8988T (cell line): Measurements from ENCODE around the gene AMBRA1.
A peak's percentile ranks its signal among the peaks of the same experiment; 100 is the strongest.

Experiments
- DNase-seq: peaks from one replicate; pipeline ENCODE4 v3.0.0; 2011

AMBRA1 gene

GRCh38 chr11:46435679-46436078, 158.1 kb downstream of the AMBRA1 start:
- no peak for DNase-seq

GRCh38 chr11:46431211-46431610, 162.6 kb downstream of the AMBRA1 start:
- no peak for DNase-seq

- no peak for DNase-seq
Measured at GRCh38 chr11:46429717-46430116, 164.1 kb downstream of the AMBRA1 start.

GRCh38 chr11:46427364-46427763, 166.5 kb downstream of the AMBRA1 start:
- DNase-seq = no peak

DNA sequence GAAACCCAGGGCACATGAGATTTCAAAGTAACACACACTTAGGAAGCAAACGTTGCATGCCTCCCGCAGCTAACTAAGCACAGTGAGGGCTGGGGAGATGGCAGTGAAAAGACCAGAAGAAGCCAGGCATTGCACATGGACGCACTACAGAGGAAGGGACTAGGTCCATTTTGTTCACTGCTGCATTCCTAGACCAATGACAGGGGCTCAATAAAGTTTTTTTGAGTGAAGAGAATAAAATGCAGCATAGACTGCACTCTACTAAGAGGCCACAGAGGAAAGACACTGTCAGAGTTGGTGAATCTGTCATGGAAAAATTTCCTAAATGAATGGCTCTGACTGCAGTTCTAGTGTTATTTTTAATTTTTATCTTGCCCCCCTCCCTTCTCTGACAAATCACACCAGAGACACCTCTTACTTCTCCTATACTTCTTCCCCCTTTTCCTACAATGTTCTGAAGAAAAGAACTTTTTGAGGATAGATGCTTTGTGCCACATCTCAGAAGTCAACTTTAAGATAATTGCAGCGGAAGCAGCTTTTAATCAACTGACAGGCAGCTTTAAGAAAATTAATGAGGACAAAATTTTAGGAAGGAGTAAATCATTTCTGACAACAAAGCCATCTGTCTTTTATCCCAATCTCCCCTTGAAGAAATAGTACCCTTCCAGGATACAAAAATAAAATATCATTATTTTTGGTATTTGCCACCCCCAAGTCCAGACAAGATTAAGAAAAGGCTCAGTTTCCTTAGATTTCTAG, 167.4 kb downstream of the AMBRA1 start:
- DNase-seq = no peak

DNA sequence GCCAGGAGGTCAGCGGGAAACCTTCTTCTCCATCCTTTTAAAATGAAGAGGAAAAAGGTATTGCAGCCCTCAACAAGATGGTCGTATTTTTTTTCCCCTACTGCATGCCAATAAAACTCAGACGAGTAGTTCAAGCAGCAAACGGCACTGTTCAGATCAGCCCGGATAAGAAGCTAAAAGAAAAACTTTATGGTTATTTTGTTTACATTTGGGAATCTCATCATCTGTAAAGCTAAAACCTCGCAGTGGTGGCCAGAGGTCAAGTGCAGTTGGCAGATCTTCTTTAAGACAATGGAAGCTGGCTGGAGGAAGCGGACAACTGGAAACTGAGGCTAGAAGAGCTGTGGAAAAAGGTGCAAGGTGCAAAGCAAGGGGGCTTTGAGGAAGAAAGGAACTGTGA, 171.2 kb downstream of the AMBRA1 start:
- no peak for DNase-seq

DNA sequence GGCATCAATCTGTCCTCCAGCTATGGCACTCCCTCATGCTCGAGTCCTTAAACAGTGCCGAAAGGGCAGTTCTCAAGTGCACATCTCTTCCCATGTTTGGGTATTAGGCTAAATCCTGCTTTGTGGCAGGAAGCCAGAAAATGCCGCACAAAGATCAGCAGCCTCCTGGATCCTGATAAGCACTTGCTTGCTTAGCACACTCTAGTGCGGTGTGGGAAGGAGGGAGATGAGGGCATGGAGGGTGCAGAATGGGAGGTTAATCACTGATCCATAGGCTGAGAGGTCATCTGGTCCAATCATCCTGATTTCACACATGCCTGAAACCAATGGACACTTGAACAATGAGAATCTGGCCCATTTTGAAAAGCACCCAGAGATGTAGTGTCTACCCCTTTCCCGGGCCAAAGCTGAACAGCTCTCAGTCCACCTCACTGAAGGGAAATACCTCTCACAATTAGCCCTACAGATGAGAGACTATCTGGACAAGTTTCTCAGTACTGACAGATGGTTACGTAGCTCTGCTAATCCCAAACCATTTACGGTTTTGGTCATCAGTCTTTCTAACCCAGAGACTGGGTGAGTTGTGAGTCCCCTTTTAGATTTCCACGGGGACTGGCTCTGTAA, 172.5 kb downstream of the AMBRA1 start:
- DNase-seq = no peak

GRCh38 chr11:46420513-46420912, 173.3 kb downstream of the AMBRA1 start:
- no peak for DNase-seq

DNA sequence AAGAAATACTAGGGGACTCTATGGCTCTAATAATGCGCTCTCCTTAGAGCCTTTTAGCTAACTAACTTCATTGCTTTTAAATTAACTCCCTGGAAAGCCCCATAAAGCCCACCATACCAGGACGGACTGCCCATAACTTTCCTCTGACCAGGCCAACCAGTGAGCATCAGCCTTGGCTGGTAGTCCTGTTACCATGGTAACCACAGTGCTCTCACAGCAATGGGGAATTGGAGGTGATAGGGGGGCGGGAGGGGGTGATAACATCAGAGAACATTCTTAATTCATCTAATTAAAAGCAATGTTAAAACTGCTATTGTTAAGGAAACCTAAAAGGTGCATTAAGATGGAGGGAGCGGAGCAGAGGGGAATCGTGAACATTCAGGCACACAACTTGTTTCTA, 175.1 kb downstream of the AMBRA1 start:
- DNase-seq = no peak

DNA sequence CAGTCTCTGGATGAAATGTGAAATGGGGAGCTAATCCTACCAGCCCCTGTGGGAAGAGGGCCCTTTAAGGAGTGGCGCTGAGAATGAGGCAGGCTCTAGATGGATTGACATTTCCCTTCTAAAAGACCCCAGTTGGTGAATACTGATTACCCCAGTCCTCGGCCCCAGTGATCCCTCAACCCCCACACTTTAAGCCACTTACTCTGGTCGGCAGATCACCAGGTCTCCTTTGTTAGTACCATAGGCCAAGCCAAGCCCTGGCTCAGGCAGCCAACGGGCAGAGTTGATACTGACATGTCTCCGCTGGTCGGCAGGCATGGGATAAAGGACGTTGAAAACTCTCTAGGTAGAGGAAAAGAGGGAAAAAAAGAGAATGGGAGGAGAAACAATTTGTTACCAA, 176.1 kb downstream of the AMBRA1 start:
- DNase-seq = no peak

DNA sequence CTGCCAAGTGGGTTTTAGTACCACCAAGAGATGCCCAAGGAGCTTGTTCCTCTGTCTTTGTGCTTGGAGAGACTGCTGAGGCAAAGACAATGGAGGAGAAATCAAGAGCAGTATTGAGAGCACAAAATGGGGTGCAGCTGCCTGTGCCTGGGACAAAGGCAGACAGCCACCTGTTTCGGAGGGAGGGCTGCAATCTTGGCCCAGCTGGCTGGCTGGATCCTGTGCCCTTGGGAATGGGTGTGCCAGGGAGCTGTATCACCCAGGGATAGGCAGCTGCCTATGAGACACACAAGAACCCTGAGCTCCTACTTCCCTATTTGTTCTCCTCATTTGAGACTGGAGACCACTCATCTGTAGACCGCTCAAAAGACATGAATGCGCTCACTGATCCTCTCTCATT, 178.9 kb downstream of the AMBRA1 start:
- DNase-seq = no peak

DNA sequence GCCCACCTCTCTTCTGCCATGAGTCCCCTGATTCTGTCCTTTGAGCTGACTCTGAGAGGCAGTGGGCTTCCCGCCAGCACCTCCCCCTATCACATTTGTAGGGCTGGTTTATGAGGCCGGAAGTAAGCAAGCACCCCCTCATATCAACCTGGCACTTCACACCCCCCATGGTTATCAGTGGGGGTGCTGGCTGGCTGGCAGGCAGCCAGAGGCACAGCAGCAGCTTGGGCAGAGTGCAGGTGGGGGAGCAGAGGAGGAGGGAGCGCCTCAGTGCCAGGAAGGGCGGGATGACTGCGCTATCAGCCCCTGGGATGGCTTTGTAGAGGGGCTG, 179.4 kb downstream of the AMBRA1 start:
- DNase-seq = no peak

- DNase-seq = no peak
Measured at GRCh38 chr11:46413760-46414465, 179.9 kb downstream of the AMBRA1 start.

GRCh38 chr11:46410021-46410420, 183.8 kb downstream of the AMBRA1 start:
- DNase-seq = no peak

DNA sequence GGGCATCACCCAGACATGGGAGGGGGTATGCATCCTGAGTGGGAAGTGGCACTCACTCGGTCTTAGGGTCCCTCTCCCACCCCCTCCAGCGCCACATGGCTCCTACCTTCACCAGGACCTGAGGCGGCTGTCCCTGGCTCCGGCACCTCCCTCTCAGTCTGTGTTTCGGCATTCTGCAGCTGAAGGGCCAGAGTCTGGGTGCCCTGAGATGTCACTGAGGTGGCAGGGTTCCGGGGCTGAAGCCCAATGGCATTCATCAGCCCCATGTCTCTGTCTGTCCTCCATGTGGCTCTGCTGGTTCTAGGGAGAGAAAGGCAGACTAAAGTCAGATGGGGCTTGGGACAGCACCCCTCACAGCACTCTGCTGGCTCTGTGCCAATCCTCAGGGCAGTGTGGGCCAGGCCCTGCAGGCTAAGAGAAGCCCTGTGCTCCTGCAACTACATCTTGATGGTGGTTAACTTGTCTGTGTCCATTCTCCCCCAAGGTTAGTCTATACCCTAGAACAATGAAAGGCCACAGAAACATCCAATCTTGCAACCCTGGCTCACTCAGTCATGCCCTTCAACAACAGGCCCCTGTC, 185.3 kb downstream of the AMBRA1 start:
- no peak for DNase-seq

GRCh38 chr11:46407635-46408034, 186.2 kb downstream of the AMBRA1 start:
- no peak for DNase-seq

GRCh38 chr11:46404476-46405017, 189.3 kb downstream of the AMBRA1 start:
- no peak for DNase-seq

DNA sequence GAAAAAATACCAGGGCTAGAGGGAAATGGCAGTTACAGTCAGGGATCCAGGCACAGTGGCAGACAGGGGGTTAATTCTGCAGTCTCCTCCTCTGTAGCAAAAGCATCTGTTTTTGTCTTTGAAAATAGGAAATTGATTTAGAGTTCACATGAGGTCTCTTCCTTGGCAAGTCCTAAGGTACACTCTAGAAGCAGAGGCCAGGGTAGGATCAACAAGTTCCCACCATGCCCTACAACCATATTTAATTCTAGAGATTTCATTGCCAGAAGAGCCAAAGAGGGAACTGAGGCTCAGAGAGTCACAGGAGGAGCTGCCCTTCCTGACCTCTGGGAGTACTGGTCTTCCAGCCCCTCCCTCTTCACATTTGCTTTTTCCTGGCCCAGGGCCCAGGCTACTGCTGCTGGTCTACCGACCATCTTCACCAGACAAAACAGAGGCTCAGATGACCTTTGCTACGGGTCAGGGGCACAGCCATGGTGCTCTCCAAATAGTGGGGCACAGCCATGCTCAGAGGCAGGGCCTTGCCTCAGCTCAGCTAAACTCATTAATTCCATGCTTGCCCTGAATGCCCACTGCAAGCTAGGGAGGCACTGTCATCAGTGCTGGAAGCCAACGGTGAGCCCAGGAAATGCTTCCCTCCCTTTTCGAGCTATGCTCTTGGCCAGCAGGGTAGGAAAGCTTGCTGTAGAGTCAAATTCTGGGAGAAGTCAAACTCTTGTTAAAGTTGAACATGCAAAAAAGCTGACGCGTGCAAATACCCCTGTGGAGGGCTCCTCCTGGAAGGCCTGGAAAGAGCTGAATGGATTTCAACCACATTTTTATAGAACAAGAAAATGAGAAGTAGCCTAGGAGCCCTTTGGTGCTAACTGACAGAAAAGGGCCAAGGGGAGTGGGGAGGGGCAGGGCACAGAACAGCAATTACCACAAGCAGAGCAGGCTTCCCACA, 190.6 kb downstream of the AMBRA1 start:
- no peak for DNase-seq

DNA sequence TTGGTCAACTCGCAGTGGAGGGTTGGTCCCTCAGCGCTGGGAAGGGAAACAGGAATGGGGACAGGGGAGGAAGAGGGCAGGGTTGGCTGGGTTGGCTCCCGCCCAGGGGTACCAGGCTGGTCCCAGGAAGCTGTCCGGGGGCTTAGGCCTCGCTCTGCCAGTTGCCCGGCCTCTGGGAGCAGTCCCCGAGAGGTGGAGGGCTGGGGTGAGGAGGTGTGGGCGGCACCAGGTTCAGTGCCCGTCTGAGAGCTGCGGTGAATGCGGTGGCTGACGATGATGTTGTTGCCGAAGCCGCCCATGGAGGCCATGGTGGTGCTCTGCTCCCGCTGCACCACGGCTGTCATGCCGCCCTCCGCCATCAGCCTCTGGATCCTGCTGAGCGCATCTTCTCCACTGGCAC, 196.3 kb downstream of the AMBRA1 start:
- DNase-seq = no peak

DNA sequence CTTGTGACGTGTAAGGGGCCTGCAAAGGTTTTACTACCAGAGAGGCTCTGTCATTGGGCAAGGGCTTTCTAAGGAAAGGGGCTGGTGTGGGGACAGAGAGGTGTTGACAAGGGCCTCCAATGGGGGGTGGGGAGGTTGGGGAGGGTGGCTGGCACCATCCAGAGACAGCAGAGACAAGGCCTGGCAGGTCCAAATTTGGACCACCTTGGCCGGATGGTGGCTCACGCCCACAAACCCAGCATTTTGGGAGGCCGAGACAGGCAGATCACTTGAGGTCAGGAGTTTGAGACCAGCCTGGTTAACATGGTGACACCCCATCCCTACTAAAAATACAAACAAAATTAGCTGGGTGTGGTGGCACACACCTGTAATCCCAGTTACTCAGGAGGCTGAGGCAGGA, 200.1 kb downstream of the AMBRA1 start:
- no peak for DNase-seq

DNA sequence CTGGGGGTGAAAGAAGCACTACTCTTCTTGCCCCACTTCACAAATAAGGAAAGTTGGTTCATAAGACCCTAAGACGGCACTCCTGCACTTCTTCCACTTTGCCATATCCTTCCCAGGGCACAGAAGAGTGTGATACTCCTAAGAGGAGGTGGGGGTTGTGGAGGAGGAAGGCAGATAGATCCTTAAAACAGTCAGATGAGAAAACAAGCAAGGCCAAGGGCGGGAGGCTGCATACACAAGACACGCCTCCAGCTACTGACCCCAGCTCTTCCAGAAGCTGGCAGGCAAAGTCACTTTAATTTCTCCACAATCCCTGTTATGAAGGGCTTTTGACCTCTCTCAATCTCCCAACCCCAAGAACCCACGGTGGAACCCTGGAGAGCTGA, 200.6 kb downstream of the AMBRA1 start:
- peak; percentile 30 for DNase-seq

GRCh38 chr11:46392421-46393230, 201.2 kb downstream of the AMBRA1 start:
- DNase-seq = peak; percentile 100
